Stimulated activated CD4-positive, alpha-beta T cell treated with anti-CD3 and anti-CD28 coated beads, Interleukin-4, amount 100 ng/mL, for 24 hours (primary cell): ENCODE data around the gene DPP3.
"Not testable (repeated sequence)": the region's sequence is repeated elsewhere in the genome, so short reads cannot be mapped to it uniquely, and the experiment has no call there.

Source experiments
- DNase-seq: peaks from one replicate; pipeline ENCODE4 v3.0.0-alpha.2; 2020

DPP3 gene

GRCh38 chr11:66480117-66480938 lies at the start of gene DPP3:
DPP3 (plus strand) TSS chr11:66480434; CDS start chr11:66482201, 1,767 bp downstream.
- peak; percentile 96 for DNase-seq

GRCh38 chr11:66431287-66431686 lies 48.9 kb upstream of the DPP3 start:
- DNase-seq: not testable (repeated sequence)

- not testable (repeated sequence) for DNase-seq
These were observed 48.3 kb upstream of the DPP3 start for GRCh38 chr11:66431871-66432329.

- no peak for DNase-seq
These were observed 47.6 kb upstream of the DPP3 start for GRCh38 chr11:66432597-66432996.

GRCh38 chr11:66437979-66438503 lies 42.2 kb upstream of the DPP3 start:
- DNase-seq: no peak

- DNase-seq: peak; percentile 91
These were observed 41.4 kb upstream of the DPP3 start, which contains the start of gene MRPL11 for GRCh38 chr11:66438504-66439466. MRPL11 (minus strand) TSS chr11:66438848; CDS start chr11:66438754, 94 bp downstream.

- not testable (repeated sequence) for DNase-seq
These were observed 39.9 kb upstream of the DPP3 start for GRCh38 chr11:66440101-66440939.

GRCh38 chr11:66440940-66441282 lies 39.3 kb upstream of the DPP3 start:
- DNase-seq: not testable (repeated sequence)

- no peak for DNase-seq
These were observed 36.6 kb upstream of the DPP3 start for GRCh38 chr11:66443602-66444001.

- no peak for DNase-seq
These were observed 33.2 kb upstream of the DPP3 start for GRCh38 chr11:66447012-66447411.

GRCh38 chr11:66448523-66448922 lies 31.7 kb upstream of the DPP3 start:
- DNase-seq: no peak

GRCh38 chr11:66450560-66450959 lies 29.7 kb upstream of the DPP3 start:
- no peak for DNase-seq

GRCh38 chr11:66451663-66452062 lies 28.6 kb upstream of the DPP3 start:
- no peak for DNase-seq

- DNase-seq: no peak
These were observed 26.0 kb upstream of the DPP3 start for GRCh38 chr11:66454247-66454646.

- no peak for DNase-seq
These were observed 25.4 kb upstream of the DPP3 start for GRCh38 chr11:66454828-66455227.

- DNase-seq: no peak
These were observed 22.4 kb upstream of the DPP3 start for GRCh38 chr11:66457826-66458225.

- DNase-seq: no peak
These were observed 21.0 kb upstream of the DPP3 start for GRCh38 chr11:66459138-66459778.

- DNase-seq: no peak
These were observed 18.2 kb upstream of the DPP3 start for GRCh38 chr11:66462010-66462409.

GRCh38 chr11:66462911-66463310 lies 17.3 kb upstream of the DPP3 start:
- no peak for DNase-seq

- DNase-seq: not testable (repeated sequence)
These were observed 16.1 kb upstream of the DPP3 start for GRCh38 chr11:66464116-66464515.

- DNase-seq: no peak
These were observed 15.3 kb upstream of the DPP3 start for GRCh38 chr11:66464916-66465315.
